ENCODE results near the gene CD2AP.

GRCh38 chr6:47428746-47429664, 48.6 kb upstream of the CD2AP start:
- TF ChIP-seq CTCF (IDR thresholded peaks at IDR 0.05) (no peak), EZH2 (IDR thresholded peaks at IDR 0.05; ENCODE audit: borderline replicate concordance, insufficient read depth, low read depth, low read length, poor library complexity, severe bottlenecking) (no peak)

All from B cell (primary cell).